HG03571 (cell line): Measurements from ENCODE around the gene UROC1.

Source experiments
- ATAC-seq: cut with Tn5 transposase; IDR thresholded peaks from one replicate; pipeline ENCODE4 v1.9.1; 2021; ENCODE audit not compliant: unreplicated experiment

Gene UROC1

GRCh38 chr3:126446301-126446700 is 71.3 kb downstream of the UROC1 start:
- ATAC-seq, result no peak

- no peak for ATAC-seq
These were observed 72.1 kb downstream of the UROC1 start for GRCh38 chr3:126445506-126445905.

GRCh38 chr3:126442856-126443242 is 74.7 kb downstream of the UROC1 start:
- ATAC-seq, result no peak

- no peak for ATAC-seq
These were observed 75.3 kb downstream of the UROC1 start for GRCh38 chr3:126442094-126442855.

- no peak for ATAC-seq
These were observed 76.2 kb downstream of the UROC1 start for GRCh38 chr3:126441256-126441880.

- no peak for ATAC-seq
These were observed 76.9 kb downstream of the UROC1 start for GRCh38 chr3:126440709-126440995.

- ATAC-seq, result no peak
These were observed 77.4 kb downstream of the UROC1 start for GRCh38 chr3:126439968-126440708.

- no peak for ATAC-seq
These were observed 78.1 kb downstream of the UROC1 start for GRCh38 chr3:126439346-126439967.

GRCh38 chr3:126438746-126439145 is 78.8 kb downstream of the UROC1 start:
- no peak for ATAC-seq

GRCh38 chr3:126438186-126438585 is 79.4 kb downstream of the UROC1 start:
- ATAC-seq, result no peak

- ATAC-seq, result no peak
These were observed 80.5 kb downstream of the UROC1 start for GRCh38 chr3:126436826-126437717.

GRCh38 chr3:126435456-126436315 is 81.9 kb downstream of the UROC1 start:
- ATAC-seq, result no peak

- ATAC-seq, result no peak
These were observed 82.6 kb downstream of the UROC1 start for GRCh38 chr3:126434931-126435411.

- ATAC-seq, result no peak
These were observed 83.3 kb downstream of the UROC1 start for GRCh38 chr3:126434264-126434590.

- ATAC-seq, result no peak
These were observed 83.9 kb downstream of the UROC1 start for GRCh38 chr3:126433496-126434263.

GRCh38 chr3:126433105-126433430 is 84.5 kb downstream of the UROC1 start:
- no peak for ATAC-seq

GRCh38 chr3:126432361-126433104 is 85.0 kb downstream of the UROC1 start:
- ATAC-seq, result no peak
